Measurements from ENCODE around the gene SUSD3. TPM values are rescaled to one million over a fixed set of nuclear protein-coding genes. Genes with fewer than 3 reads are reported as not detected.
"Not testable (repeated sequence)": the region's sequence is repeated elsewhere in the genome, so short reads cannot be mapped to it uniquely, and the experiment has no call there.

SUSD3 gene
- total RNA-seq, 4 donors from 2014 or later, result 6.8 to 24.2 (median 12.8) TPM

- ATAC-seq (ENCODE audit: low FRiP score) (no peak), DNase-seq (ENCODE audit: low spot score) (no peak)
- TF ChIP-seq CTCF (IDR thresholded peaks at IDR 0.05), result no peak
Observed at GRCh38 chr9:93013856-93014582, 44.5 kb upstream of the SUSD3 start.

DNA sequence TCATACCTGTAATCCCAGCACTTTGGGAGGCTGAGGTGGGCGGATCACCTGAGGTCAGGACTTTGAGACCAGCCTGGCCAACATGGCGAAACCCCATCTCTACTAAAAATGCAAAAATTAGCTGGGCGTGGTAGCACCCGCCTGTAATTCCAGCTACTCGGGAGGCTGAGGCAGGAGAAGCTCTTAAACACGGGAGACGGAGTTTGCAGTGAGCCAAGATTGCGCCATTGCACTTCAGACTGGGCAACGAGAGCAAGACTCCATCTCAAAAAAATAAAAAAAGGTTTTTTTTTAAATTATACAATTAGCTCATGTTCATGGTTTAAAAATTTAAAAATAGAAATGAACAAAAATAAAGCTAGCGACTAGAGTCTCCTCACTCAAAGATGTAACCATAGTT, 43.3 kb upstream of the SUSD3 start:
- not testable (repeated sequence) for DNase-seq (ENCODE audit: low spot score); ATAC-seq (ENCODE audit: low FRiP score)

DNA sequence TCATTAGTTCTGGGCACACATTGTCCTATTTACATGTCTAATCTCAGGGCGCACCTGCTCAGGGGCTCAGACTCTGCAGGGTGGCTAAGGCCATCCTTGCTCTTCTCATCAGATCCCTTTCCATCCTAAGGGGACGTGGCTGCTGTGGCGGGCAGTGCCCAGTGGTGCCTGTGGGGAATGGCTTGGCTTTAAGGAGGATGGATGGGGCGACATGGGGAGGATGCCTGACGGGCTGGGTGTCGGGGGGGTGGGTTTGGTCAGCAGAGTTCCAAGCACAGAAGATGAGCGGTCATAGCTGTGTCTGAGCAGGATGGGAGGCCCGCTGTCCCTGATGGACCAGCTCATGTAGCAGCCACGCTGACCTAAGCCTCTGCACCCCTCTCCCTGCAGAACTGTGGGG, 40.9 kb upstream of the SUSD3 start:
- ATAC-seq (ENCODE audit: low FRiP score), result no peak
- no peak for TF ChIP-seq CTCF (IDR thresholded peaks at IDR 0.05)
- DNase-seq (ENCODE audit: low spot score), result no peak

DNA sequence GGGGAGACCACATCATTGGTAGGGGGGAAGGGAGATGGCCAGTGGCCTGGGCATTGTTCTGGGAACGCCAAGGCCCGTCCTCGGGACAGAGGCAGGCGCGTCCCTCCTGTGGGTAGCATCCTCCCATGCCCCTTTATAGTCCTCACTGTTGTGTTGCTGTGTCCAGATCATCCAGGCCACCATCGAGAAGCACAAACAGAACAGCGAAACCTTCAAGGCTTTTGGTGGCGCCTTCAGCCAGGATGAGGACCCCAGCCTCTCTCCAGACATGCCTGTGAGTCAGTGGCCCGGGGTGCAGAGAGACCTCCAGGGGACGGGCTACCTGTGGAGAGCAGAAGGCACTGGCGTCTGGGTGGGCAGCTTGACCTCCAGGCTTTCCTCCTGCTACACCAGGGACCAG, 38.4 kb upstream of the SUSD3 start:
- ATAC-seq (ENCODE audit: low FRiP score) (no peak), DNase-seq (ENCODE audit: low spot score) (no peak)
- no peak for TF ChIP-seq CTCF (IDR thresholded peaks at IDR 0.05)

GRCh38 chr9:93020771-93021670, 37.5 kb upstream of the SUSD3 start:
- DNase-seq (ENCODE audit: low spot score), result no peak
- TF ChIP-seq CTCF (IDR thresholded peaks at IDR 0.05), result no peak
- no peak for ATAC-seq (ENCODE audit: low FRiP score)

GRCh38 chr9:93022066-93022465, 36.4 kb upstream of the SUSD3 start:
- TF ChIP-seq CTCF (IDR thresholded peaks at IDR 0.05), result no peak
- DNase-seq (ENCODE audit: low spot score), result no peak
- no peak for ATAC-seq (ENCODE audit: low FRiP score)

- DNase-seq (ENCODE audit: low spot score), result no peak
- TF ChIP-seq CTCF (IDR thresholded peaks at IDR 0.05), result no peak
- ATAC-seq (ENCODE audit: low FRiP score), result no peak
Observed at GRCh38 chr9:93022721-93023520, 35.6 kb upstream of the SUSD3 start.

All from omental fat pad (tissue), 4 donors.